ENCODE results near the gene RB1. TPM values are rescaled to one million over a fixed set of nuclear protein-coding genes. Genes with fewer than 3 reads are reported as not detected.

Gene RB1
- total RNA-seq, 1 donor from 2014 or later: 26.5 TPM

GRCh38 chr13:48268019-48268418 lies 35.5 kb upstream of the RB1 start:
- Mint-ChIP-seq H3K4me1 (ENCODE audit: low read depth) (peaks cover 24% of the 10 kb centered on the region), H3K27ac (no peak overlapping the region), H3K27me3 (ENCODE audit: insufficient read depth) (no peaks in the 10 kb centered on the region), H3K36me3 (ENCODE audit: low read depth) (peaks cover 27% of the 10 kb centered on the region), H3K4me3 (no peak overlapping the region), H3K9me3 (no peaks in the 10 kb centered on the region)
- intact Hi-C loops (cut with micrococcal nuclease): loop anchor here (5.0 kb wide), 1 partner anchor 46 kb away; no protein-coding TSS in a partner anchor
- no peak for DNase-seq (ENCODE audit: low spot score)

DNA sequence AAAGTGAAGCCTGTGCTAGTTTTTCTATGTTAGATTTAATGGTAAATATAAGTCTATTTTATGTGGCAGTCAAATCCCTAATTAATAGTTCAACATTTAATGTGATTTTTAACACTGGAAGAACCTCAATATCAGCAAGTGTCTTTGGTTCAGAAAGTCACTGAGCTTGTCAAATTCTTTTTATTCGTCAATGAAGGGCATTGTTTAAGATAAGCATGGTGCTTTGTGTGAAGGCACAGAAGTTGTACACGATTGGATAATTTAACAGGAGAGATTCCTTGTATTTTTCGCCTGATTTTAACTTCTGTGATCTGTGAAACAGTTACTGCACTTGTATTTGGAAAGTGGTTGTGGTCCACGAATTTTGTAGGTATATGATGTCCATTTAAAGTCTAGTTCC lies 30.2 kb upstream of the RB1 start:
- Mint-ChIP-seq H3K4me3 (no peak overlapping the region), H3K9me3 (no peaks in the 10 kb centered on the region), H3K4me1 (ENCODE audit: low read depth) (no peaks in the 10 kb centered on the region), H3K27me3 (ENCODE audit: insufficient read depth) (peaks cover 2% of the 10 kb centered on the region), H3K27ac (no peak overlapping the region), H3K36me3 (ENCODE audit: low read depth) (peaks cover 12% of the 10 kb centered on the region)
- intact Hi-C loops (cut with micrococcal nuclease): no loop called here
- no peak for DNase-seq (ENCODE audit: low spot score)

DNA sequence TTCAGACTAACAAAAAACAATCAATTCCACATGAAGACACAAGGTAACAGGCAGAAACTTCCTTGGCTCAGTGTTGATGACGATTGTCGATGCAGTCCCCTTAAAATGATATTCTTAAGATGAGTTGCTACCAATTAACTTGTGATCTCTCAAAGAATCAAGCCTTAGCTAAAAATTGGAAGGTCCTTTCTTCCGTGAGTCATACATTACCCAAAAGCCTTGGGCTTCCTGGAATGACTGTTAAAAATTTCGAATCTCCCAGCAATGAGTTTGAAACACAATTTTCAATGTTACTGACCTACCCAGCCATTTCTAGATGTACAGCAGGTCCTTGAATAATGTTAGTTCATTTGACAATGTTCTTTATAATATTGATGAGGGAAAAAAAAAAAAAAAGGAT lies 28.0 kb upstream of the RB1 start:
- Mint-ChIP-seq H3K4me3 (no peak overlapping the region), H3K9me3 (no peaks in the 10 kb centered on the region), H3K27me3 (ENCODE audit: insufficient read depth) (peaks cover 6% of the 10 kb centered on the region), H3K4me1 (ENCODE audit: low read depth) (no peaks in the 10 kb centered on the region), H3K36me3 (ENCODE audit: low read depth) (peaks cover 4% of the 10 kb centered on the region), H3K27ac (no peak overlapping the region)
- intact Hi-C loops (cut with micrococcal nuclease): no loop called here
- no peak for DNase-seq (ENCODE audit: low spot score)

- intact Hi-C loops (cut with micrococcal nuclease): no loop called here
- DNase-seq (ENCODE audit: low spot score): no peak
- Mint-ChIP-seq H3K4me3 (no peak overlapping the region), H3K36me3 (ENCODE audit: low read depth) (peaks cover 3% of the 10 kb centered on the region), H3K27me3 (ENCODE audit: insufficient read depth) (peaks cover 6% of the 10 kb centered on the region), H3K27ac (no peak overlapping the region), H3K9me3 (no peaks in the 10 kb centered on the region), H3K4me1 (ENCODE audit: low read depth) (no peaks in the 10 kb centered on the region)
Measured at GRCh38 chr13:48278806-48279205, 24.7 kb upstream of the RB1 start.

DNA sequence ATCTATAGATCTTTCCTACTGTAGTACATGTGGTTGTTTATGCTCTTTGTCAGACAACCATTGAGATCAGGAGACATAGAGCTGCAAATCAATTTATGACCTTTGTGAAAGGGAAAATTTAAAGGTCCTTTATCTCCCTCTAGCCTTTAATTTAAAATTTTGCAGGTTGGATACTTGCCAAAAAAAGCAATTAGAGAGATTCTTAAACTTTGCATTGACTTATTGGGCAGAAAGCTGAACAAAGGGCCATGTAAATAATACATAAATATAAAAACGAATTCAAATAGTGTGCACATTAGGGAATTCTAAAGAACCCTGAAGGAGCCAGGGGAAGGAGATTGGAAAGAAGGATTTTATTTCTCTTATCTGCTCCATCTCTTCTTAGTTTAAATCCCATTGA lies 22.0 kb upstream of the RB1 start:
- DNase-seq (ENCODE audit: low spot score): no peak
- no peaks in the 10 kb centered on the region for H3K4me1 Mint-ChIP-seq (ENCODE audit: low read depth)
- H3K36me3 Mint-ChIP-seq (ENCODE audit: low read depth): no peaks in the 10 kb centered on the region
- no peak overlapping the region for H3K4me3 Mint-ChIP-seq
- H3K27ac Mint-ChIP-seq: no peak overlapping the region
- peaks cover 9% of the 10 kb centered on the region for H3K27me3 Mint-ChIP-seq (ENCODE audit: insufficient read depth)
- intact Hi-C loops (cut with micrococcal nuclease): no loop called here
- no peaks in the 10 kb centered on the region for H3K9me3 Mint-ChIP-seq

DNA sequence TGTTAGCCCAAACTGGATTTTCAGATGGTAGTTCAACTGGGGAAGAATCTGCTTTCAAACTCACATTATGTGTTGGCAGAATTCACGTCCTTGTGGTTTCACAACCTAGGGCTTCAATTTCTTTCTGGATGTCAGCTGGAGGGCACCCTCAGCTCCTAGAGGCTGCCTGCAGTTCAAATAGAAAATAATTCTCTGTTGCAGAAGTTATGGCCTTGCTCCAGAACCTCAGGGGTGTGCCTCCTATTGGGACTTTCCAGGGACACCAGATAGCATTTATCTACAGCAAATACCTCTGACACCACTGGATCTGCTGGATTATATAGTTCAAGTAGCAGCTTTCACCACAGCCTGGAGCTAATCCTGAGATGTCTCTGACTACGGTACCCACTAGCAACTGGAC lies 11.8 kb upstream of the RB1 start:
- Mint-ChIP-seq H3K9me3 (no peaks in the 10 kb centered on the region), H3K36me3 (ENCODE audit: low read depth) (no peaks in the 10 kb centered on the region), H3K4me3 (no peak overlapping the region), H3K27ac (no peak overlapping the region), H3K27me3 (ENCODE audit: insufficient read depth) (peaks cover 38% of the 10 kb centered on the region), H3K4me1 (ENCODE audit: low read depth) (peaks cover 7% of the 10 kb centered on the region)
- no peak for DNase-seq (ENCODE audit: low spot score)
- intact Hi-C loops (cut with micrococcal nuclease): no loop called here

DNA sequence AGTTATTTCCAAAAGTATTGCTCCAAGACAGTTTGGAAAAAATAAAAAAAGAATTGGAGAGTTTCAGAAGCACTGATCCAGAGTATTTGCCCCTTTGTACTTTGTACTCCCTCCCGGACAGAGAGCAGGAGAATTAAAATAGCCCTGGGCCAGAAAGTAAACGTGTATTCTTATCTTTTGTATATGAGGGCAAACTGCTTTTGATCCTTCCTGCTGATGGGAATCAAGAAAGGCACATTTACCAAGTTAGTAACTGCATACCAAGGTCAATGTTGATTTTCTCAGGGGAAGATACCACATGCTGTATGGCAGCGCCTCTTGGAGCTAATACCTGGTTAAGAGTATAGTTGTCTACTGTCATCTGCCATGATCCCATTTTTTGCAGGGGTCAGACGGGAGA lies 10.9 kb upstream of the RB1 start:
- DNase-seq (ENCODE audit: low spot score): no peak
- intact Hi-C loops (cut with micrococcal nuclease): no loop called here
- H3K4me3 Mint-ChIP-seq: no peak overlapping the region
- H3K27ac Mint-ChIP-seq: no peak overlapping the region
- no peaks in the 10 kb centered on the region for H3K9me3 Mint-ChIP-seq
- peaks cover 1% of the 10 kb centered on the region for H3K36me3 Mint-ChIP-seq (ENCODE audit: low read depth)
- peaks cover 9% of the 10 kb centered on the region for H3K4me1 Mint-ChIP-seq (ENCODE audit: low read depth)
- H3K27me3 Mint-ChIP-seq (ENCODE audit: insufficient read depth): peaks cover 37% of the 10 kb centered on the region

DNA sequence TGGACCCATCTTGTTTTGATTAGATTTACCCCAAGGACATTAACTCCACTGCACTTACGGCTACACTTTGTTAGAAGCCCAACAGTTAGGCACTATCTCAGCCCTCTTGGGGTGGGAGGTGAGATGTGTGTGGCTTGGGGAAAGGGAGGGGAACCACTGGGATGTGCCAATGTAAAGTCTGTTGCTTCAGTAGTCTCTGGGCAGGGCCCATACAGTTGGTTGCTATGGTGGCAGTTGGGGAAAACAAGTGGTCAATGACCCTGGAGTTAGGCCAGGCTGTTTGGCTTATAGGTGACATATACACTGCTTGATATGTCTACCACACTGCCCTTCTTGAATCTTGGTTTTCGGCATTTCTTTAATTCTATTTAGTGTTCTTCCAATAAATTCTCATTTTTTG lies 8.9 kb upstream of the RB1 start:
- Mint-ChIP-seq H3K4me1 (ENCODE audit: low read depth) (peaks cover 9% of the 10 kb centered on the region), H3K27me3 (ENCODE audit: insufficient read depth) (peaks cover 21% of the 10 kb centered on the region), H3K27ac (no peak overlapping the region), H3K4me3 (no peak overlapping the region), H3K9me3 (no peaks in the 10 kb centered on the region), H3K36me3 (ENCODE audit: low read depth) (peaks cover 2% of the 10 kb centered on the region)
- DNase-seq (ENCODE audit: low spot score): no peak
- intact Hi-C loops (cut with micrococcal nuclease): no loop called here

DNA sequence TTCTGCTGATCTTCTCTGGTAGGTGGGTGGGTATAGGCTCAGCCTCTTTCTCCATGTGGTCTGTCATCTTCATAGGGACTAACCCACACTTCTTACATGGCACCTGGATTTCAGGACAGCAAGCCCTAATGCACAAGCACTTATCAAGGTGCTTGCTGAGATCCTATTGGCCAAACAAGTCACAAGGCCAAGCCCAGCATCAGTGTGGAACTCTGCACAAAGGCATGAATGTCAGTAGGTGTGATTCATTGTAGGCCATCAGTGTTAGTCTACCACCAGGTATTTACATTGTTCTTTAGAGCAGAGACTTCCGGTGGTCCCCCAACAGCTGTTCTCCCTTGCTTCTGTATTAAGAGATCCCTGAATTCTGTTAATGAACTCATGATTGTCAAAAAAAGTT lies 8.3 kb upstream of the RB1 start:
- DNase-seq (ENCODE audit: low spot score): no peak
- H3K36me3 Mint-ChIP-seq (ENCODE audit: low read depth): peaks cover 2% of the 10 kb centered on the region
- H3K27me3 Mint-ChIP-seq (ENCODE audit: insufficient read depth): peaks cover 15% of the 10 kb centered on the region
- intact Hi-C loops (cut with micrococcal nuclease): no loop called here
- peaks cover 9% of the 10 kb centered on the region for H3K4me1 Mint-ChIP-seq (ENCODE audit: low read depth)
- no peak overlapping the region for H3K27ac Mint-ChIP-seq
- H3K9me3 Mint-ChIP-seq: no peaks in the 10 kb centered on the region
- H3K4me3 Mint-ChIP-seq: no peak overlapping the region

DNA sequence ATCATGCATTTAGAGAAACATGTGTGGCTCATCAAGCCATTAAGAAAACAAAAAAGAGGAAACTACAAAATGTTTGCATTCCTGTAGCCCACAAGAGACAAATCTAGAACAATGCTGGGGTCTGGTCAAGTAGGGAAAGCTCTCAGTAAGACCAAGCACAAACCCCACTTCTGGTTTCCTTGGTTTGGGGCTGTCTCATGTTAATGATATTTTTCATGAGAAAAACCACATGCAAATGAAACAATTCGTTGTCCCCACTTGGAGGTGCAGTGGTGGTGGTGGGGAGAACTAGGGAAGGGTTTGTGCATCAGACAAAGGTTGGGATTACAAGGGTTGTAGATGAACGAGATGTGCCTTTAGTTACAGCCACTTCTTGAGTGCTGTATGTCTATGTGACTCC lies 7.0 kb upstream of the RB1 start:
- peaks cover 9% of the 10 kb centered on the region for H3K4me1 Mint-ChIP-seq (ENCODE audit: low read depth)
- H3K27ac Mint-ChIP-seq: no peak overlapping the region
- no peak overlapping the region for H3K4me3 Mint-ChIP-seq
- DNase-seq (ENCODE audit: low spot score): no peak
- H3K36me3 Mint-ChIP-seq (ENCODE audit: low read depth): peaks cover 4% of the 10 kb centered on the region
- intact Hi-C loops (cut with micrococcal nuclease): no loop called here
- H3K9me3 Mint-ChIP-seq: no peaks in the 10 kb centered on the region
- peaks cover 7% of the 10 kb centered on the region for H3K27me3 Mint-ChIP-seq (ENCODE audit: insufficient read depth)

DNA sequence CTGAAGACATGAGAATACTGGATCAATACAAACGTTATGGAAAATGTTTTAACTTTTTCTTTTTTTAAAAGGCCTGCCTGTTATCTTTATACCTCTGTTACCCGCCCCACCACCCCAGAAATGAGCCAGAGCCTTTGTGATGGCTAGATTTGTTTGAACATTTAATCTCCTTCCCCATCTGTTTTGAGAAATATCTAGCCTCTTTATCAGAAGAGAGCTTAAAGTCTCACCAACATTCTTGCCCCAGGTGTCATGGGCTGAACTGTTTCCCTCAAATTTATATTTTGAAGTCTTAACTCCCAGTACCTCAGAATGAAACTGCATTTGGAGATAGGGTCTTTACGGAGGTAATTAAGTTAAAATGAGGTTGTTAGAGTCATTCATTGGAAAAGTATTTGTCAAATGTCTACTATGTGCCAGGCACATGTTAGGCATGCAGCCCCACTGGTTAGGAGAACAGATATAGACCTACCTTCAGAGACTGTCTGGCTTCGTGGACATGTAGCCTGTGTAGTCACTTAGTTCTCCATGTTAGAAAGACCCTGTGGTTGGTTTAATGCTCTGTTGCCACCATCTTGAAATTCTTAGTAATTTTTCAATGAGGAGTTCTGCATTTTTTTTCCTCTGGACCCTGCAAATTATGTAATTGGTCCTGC lies 6.3 kb upstream of the RB1 start:
- H3K4me1 Mint-ChIP-seq (ENCODE audit: low read depth): peaks cover 11% of the 10 kb centered on the region
- intact Hi-C loops (cut with micrococcal nuclease): no loop called here

DNA sequence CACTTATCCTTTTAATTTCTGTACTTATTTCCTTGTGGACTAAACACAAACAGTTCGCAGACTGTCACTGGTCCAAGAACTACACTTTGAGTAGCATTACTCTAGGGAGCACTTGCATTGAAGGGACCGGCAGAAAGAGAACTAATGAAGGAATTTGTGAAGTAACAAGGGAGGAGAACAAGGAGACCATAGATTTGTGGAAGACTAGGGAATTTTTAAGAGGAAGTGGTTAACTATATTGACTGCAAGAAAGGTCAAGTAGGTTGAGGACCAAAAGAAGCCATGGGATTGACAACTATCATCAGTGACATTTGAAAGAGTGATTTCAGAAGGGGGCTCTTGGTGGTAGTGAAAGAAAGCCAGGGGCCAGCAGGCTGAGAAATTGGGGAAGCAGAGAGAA lies 4.0 kb upstream of the RB1 start:
- Mint-ChIP-seq H3K9me3 (no peaks in the 10 kb centered on the region), H3K27ac (no peak overlapping the region), H3K4me3 (no peak overlapping the region), H3K27me3 (ENCODE audit: insufficient read depth) (peaks cover 2% of the 10 kb centered on the region), H3K36me3 (ENCODE audit: low read depth) (peaks cover 8% of the 10 kb centered on the region), H3K4me1 (ENCODE audit: low read depth) (peaks cover 25% of the 10 kb centered on the region)
- intact Hi-C loops (cut with micrococcal nuclease): no loop called here
- DNase-seq (ENCODE audit: low spot score): no peak

More for the DNA sequence above, 6.3 kb upstream of the RB1 start:
- DNase-seq (ENCODE audit: low spot score): no peak
- Mint-ChIP-seq H3K27ac (no peak overlapping the region), H3K9me3 (no peaks in the 10 kb centered on the region), H3K36me3 (ENCODE audit: low read depth) (peaks cover 4% of the 10 kb centered on the region), H3K4me3 (no peak overlapping the region), H3K27me3 (ENCODE audit: insufficient read depth) (peaks cover 7% of the 10 kb centered on the region)

GRCh38 chr13:48302871-48303358 lies 636 bp upstream of the RB1 start:
- peaks cover 14% of the 10 kb centered on the region for H3K36me3 Mint-ChIP-seq (ENCODE audit: low read depth)
- no peaks in the 10 kb centered on the region for H3K27me3 Mint-ChIP-seq (ENCODE audit: insufficient read depth)
- peak overlapping the region; percentile 92 for H3K27ac Mint-ChIP-seq
- intact Hi-C loops (cut with micrococcal nuclease): loop anchor here (1.0 to 10.0 kb wide), 8 partner anchors 38 to 674 kb away; partner anchors contain the start of genes FNDC3A, ITM2B and MED4
- H3K9me3 Mint-ChIP-seq: no peaks in the 10 kb centered on the region
- peaks cover 30% of the 10 kb centered on the region for H3K4me1 Mint-ChIP-seq (ENCODE audit: low read depth)
- H3K4me3 Mint-ChIP-seq: peak overlapping the region; percentile 99
- no peak for DNase-seq (ENCODE audit: low spot score)

Measured in activated T-helper 1 cell treated with anti-CD3 and anti-CD28 coated beads, Interleukin-12 subunit alpha, Interleukin-12 subunit beta, Interleukin-2, Interleukin-4 antibody, amounts not matched to agents 30 ng/mL and 10 ng/mL and 1 ng/mL, durations not matched to agents 14 hours and 24 hours and 36 hours (primary cell).